HG03575 (cell line): ENCODE results near the gene FBXO47.

Experiments
- ATAC-seq: cut with Tn5 transposase; IDR thresholded peaks from one replicate; pipeline ENCODE4 v1.9.1; 2021; ENCODE audit not compliant: unreplicated experiment, insufficient number of reproducible peaks, low FRiP score; ENCODE audit errors: extremely low read depth

Gene FBXO47

DNA sequence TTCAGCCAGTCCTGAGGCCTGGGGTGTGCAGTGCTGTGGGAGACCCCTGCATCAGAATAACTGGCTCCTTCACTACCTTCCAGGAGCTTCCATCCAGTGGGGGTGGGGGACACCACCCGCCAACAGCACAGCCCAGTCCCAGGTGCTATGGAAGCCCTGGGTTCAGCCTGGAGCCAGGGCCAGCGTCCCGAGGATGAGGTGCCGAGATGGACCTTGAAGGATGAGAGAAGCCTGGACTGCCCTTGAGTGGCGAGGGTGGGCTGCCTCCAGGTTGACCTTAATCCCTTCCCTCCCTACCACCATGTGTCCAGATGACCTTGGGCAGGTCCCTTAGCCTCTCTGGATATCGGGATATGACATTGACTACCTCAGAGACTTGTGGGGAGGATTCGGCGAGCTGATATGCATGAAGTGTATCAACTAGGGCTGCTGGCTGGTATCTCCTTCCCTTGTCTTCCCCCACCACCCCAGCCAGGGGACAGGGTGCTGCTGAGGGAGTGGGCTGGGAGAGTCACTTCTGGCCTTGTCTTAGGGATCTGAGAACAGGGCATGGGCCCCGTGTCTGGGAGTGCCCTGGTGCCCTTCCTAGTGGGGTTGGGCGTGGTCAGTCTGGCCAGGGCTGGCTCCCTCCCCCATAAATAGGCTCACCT is 56.0 kb downstream of the FBXO47 start:
- ATAC-seq, result no peak

DNA sequence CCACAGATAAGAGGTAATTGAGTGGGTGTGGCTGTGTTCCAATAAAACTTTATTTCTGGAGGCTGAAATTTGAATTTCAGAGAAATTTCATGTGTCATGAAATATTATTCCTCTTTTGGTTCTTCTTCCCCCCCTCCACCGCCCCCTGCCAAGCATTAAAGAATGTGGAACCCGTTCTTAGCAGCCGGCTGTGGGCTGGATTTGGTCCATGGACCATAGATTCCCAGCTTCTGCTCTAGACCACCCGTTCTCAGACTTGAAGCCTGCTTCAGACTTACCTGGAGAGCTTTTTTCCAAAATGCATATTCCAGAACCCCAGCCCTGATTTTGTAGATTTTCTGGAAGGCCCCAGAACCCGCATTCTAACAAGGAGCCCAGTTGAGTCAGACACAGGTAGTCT is 56.9 kb downstream of the FBXO47 start:
- no peak for ATAC-seq

DNA sequence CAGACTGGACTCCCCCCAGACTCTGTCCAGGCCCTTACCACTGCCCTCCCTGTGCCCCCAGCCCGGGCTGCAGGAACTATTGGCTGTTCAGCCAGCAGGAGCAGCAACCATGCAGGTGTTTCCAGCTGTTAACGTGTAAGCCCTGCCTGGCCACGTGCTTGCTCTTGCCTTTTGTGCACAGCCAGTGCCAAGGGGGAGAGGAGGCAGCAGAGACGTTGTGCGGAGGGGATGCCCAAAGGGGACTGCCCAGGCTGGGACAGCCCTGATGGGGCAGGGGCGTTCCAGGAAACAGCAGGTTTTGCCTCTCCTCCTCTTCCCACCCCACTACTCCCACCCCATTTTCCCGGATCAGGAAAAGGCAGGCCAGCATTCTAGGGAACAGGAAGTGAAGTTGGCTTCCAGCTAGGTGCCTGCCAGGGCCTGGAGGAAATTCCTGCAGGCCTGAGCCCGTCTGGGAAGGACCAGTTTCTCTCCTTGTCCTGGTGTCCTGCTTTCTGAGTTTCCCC is 58.5 kb downstream of the FBXO47 start:
- ATAC-seq, result no peak

DNA sequence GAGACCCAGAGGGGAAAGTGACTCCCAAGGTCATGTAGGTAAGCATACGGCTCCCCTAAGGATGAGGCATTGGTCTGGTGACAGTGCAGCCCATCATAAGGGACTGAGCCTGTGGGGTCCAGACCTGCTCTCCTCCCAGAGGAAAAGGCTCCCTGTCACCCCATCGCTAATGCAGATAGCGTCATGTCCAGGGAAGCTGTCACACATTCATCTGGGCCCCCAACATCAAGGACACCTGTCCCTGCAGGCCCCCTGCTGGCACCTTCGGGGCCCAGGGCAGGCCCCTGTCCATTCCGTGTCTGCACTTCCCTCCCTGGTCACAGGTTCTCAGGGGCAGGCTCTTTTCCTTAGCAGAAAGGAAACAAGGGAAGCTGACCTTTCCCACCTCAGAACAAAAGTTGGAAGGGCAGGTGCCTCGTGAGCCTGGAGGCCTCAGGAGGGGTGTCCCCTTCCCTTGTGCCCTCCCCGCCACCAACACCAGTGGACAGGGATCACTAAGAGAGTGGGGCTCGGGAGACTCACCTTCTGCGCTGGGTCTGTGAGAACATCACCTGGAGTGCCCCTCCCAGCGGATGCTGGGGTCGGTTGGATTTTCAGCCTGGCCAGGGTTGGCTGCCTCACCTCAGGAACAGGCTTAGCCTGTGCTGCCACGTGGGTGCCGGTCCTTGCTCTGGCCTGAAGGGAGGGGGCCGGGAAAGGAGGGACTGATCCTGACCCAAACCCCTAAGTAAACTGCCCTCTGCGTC is 59.1 kb downstream of the FBXO47 start:
- ATAC-seq, result no peak

DNA sequence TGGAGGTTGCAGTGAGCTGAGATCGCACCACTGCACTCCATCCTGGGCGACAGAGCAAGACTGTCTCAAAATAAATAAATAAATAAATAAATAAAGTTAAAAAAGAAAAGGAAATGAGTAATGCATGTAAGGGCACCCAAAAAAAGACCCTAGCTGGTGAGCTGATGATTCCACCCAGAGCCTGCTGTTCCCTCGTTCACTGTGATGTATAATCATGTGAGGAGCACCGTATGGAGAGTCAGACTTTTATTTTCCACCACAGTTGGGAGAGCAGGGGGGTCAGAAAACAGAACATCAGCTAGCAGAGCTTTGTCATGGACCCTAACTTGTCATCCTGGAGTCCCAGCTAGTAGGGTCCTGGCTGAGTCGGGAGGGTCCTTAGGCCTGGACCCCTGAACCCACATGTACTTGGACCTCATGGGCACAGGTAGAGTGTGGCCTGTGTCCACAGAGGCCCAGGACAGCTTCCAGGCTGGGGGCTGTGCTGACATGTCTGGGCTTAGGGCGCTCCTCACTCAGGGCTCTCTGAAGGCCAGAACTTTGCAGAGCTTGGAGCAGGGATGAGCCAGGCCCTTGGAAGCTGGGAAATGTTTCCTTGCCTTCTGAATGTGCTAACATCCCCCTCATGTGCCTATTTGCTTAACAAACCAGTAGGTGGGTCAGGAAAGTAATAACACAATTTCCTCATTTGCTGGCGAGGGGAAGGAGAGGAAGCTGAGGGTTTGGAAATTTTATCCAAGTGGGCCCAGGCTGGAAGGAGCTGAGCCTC is 60.6 kb downstream of the FBXO47 start:
- no peak for ATAC-seq

DNA sequence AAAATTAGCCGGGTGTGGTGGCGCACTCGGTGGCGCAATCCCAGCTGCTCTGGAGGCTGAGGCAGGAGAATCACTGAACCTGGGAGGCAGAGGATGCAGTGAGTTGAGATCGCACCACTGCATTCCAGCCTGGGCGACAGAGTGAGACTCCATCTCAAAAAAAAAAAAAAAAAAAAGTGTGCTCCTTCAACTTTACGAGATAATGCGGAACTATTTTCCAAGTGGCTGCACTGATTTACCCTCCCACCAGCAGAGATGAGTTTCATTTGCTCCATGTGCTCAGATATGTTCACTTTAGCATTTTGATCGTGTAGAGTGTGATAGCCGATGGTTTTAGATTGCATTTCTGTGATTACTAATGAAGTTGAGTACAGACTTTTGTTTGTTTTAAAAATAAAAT is 61.8 kb downstream of the FBXO47 start:
- no peak for ATAC-seq

DNA sequence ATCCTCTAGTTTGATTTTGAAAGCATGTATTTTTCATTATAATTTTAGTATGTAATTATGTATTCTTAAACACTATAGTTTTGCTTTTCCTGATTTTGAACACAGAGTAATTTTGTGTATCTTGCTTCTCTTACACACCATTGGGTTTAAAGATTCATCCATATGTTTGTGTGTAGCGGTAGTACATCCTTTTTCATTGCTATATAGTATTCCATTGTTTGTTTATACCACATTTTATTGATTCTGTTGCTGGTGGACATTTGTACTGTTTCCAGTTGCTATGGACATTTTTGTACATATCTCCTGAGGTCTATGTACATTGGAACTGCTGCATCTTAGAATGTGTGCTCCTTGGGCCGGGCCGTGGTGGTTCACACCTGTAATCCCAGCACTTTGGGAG is 62.3 kb downstream of the FBXO47 start:
- no peak for ATAC-seq

DNA sequence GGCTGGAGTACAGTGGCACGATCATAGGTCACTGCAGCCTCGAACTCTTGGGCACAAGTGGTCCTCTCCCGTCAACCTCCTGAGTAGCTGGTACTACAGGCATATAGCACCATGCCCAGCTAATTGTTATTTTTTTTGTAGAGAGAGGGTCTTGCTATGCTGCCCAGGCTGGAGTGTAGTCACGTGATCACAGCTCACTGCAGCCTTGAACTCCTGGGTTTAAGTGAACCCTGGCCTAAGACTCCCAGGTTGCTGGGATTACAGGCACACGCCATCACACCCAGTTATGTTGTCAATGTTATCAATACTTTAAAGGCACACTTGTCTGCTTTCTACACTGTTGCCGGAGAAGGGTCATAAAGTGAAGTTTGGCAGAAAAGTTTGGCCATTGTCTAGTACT is 63.8 kb downstream of the FBXO47 start:
- ATAC-seq, result no peak

DNA sequence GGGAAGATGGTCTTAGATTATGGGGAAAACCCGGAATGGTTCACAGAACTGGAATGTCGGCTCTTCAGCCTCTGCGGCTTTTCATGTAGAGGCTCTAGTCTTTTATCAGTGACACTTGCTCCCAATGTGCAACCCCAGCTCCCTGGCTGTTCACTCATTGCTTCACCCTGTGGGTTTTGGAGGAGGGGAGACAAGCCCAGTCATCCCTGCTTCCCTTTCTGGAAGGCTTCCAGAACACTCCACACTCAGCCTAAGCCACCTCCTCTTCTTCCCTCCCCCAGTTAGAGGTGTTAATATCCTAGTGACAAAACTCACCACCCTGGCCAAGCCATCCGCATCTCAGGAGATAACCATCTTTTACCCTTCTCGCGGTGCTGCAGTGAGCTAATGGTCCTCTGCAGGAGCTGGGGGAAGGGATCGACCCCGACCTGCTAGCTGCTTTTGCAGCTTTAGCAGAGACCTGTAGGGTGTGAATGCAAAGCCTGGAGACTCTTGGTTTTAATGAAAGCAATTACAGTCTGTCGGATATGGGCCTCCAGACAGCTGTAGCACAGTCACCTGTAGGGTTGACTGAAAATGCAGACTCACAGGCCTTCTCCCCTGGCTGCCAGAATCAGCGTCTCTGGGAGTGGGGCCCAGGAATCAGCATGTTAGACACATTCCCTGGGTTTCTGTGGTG is 66.1 kb downstream of the FBXO47 start:
- no peak for ATAC-seq

DNA sequence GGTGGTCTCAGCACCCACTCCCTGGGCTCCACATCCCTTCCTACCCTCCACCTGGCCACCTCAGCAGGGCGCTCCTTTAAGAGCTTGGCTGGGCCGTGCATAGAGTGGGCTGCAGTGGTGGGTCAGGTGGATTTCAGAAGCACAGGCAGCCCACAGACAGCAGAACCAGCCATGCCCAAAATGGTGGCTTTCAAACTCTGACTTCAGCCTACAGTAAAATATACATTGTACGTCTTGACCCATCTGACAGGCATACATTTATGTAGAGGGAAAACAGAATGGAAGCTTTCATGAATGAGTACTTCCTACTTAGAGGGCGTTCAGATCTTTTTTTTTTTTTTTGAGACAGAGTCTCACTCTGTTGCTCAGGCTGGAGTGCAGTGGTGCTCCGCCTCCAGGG is 67.8 kb downstream of the FBXO47 start:
- no peak for ATAC-seq

DNA sequence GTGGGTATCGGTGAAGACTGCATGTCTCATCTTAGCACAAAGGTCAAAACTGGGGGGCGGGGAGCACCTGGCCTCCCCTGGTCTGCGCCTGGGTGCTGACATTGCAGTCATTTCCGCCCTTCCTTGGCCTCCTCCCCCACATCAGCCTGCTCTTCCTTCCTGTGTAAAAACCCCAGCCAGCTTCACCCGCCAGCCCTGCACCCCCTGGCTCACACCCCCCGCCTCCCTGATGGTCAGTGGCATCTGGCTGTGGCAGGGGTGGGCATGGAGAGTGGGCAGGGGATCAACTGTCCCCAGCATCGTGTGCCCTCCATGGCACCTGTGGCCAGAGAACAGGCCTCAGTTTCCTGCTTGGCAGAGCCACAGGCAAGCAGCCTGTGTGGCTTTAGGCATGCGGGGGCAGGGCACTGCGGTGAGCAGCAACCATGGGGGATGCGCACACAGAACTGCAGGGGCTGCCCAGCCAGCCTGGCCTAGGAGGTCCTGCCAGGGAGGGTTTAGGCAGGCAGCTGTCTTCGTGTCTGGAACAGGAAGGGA is 68.3 kb downstream of the FBXO47 start:
- peak; percentile 48 for ATAC-seq

DNA sequence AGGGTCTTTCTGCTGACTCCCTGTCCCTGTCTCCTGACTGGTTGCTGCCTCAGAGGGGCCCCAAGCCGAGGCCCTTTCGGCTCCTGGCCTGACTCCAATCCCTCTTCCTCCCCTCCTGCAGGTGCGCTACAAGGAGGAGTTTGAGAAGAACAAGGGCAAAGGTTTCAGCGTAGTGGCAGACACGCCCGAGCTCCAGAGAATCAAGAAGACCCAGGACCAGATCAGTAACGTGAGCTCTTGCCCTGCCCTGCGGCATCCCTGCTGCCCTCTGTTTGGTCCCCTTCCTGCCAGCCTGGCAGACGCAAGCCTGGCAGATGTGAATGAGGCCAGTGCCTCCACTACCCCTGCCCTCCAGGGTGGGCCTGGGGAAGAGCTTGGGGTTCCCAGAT is 68.9 kb downstream of the FBXO47 start:
- ATAC-seq, result no peak

DNA sequence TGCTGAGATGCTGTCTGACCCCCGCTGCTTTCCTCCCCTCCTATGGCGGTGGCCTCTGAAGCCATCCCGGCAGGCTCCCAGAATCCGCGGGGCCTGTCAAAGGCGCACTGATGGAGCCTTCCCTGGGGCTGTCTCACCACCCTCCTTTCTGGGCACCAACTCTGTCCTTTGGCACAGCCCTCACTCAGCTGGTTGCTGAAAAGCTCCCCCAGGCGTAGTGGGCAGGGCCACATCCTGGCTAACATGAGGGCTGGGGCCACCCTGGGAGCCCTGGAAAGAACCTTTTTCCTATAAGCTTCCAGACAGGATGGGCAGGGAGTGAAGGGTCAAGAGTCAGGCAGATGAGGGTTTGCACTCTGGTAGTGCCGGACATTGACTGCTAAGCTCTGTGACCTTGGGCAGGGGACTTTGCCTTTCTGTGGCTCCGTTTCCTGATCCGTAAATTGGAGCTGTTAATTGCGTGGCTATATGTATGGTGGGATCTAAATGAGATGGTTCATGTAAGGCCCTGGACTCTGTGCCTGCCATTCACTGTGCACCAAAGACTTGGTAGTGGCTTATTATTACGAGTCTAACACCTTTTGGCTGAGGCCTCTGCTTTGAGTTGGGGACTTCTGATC is 69.4 kb downstream of the FBXO47 start:
- no peak for ATAC-seq

DNA sequence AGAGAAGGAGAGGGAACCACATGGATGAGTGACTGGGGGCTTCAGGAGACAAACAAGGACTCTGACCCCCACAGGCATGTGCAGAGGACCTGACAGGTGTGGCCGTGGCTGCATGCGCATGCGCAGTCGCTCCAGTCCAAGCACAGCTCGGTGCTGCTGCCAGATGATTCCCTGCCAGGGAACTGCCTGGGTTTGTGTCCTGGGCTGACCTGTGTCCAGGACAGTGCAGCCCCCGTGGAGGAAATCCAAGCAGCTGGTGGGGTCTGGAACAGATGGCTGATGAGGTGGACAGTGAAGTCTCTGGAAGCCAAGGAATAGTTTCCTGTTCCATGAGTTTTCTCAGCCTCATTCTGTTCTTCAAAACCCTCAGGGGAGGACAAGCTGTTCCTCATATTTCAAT is 70.0 kb downstream of the FBXO47 start:
- ATAC-seq, result no peak

DNA sequence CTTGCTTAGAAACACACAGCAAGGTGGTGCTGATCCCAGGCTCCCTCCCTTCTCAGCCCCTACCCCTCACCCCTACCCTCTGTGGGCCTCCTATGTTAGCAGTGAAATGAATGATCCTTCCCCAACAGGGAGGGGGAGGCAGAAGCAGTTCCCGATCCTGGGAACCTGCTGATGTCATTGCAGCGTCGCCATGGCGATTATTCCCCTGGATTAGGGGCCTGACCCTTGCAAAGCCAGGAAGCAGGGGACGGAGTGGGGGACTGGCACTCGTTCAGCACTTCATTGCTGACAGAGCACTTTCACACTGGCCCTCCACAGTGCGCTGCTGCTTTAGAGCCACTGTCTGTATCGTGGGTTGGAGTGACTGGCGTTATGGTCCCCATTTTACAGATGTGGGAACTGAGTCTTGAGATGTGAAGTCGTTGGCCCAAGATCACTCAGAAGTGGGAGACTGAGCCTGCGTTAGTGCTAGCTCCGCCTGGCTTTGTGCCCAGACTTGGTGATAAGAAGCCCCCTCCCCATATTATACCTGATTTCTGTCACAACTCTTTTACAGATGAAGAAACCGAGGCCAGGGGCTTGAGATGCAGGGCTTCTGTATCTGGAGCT is 70.8 kb downstream of the FBXO47 start:
- no peak for ATAC-seq

DNA sequence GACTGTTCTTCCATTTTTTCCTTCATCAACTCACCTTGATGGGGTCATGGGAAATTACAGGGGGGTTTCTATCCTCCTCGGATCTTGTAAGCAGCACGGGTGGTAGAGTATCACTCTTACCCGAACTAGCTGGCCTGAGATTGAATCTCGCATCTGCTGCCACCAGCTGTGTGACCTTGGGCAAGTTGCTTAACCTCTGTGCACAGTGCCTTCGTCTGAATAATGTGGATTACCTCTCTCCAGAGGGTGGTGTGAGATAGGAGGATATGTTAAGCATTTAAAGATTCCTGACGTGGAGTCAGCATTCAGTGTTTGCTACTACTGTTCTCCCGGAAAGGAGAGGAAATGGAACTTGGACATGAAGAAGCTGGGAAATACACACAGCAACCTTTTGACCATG is 72.9 kb downstream of the FBXO47 start:
- ATAC-seq, result no peak

DNA sequence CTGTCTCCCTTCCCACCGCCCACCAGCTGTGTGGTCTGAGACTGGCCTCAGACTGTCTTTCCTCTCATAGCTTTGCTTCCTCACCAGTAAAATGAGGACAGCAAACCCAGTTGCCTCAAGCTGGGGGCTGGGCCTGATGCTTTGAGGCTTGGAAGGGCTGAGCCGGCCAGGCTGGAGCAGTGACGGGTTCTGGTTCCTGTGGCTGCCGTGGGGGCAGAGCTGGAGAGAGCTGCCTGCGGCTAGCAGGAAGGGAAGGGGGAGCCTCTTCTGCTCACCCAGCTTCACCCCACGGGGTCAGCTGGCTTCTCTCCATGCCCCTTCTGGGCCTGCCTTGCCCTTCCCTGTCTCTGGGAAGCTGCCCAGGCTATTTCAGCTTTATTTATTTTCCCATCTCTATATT is 73.6 kb downstream of the FBXO47 start:
- ATAC-seq, result no peak

DNA sequence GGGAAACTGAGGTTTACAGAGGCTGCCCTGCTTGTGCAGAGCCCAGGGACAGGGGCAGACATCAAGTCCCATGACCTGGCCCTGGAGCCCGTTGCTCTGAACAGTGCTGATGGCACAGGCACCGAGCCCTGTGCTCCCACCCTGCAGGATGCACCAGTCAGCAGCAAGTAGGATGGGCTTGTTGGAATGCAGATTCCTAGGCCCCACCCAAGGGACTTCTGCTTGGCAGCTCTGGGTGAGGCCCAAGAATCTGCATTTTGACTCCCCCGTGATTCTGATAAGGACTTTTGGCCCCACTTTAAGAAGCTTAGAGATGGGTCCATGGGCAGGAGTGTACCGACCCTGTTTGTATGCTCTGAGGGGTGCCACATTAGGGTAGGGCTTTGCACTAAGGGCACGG is 74.1 kb downstream of the FBXO47 start:
- ATAC-seq, result no peak
